Thyroid gland (tissue), 4 donors: ENCODE measurements around the gene ADGRG6.

ENCODE experiments used
- CTCF ChIP-seq, 6 experiments: fragments of 200-600 bp in 3 of 6; fragments of 450-650 bp in 3 of 6; sonication (generic) in 3 of 6; IDR thresholded peaks; one replicate each; pipeline ENCODE4 v1.5.1; 2016 to 2019; ENCODE audit warnings: antibody characterized with exemption in 6 of 6, mild to moderate bottlenecking in 2 of 6, inconsistent platforms in 1 of 6, moderate library complexity in 1 of 6
- POLR2A ChIP-seq, 2 donors: fragments of 450-650 bp; IDR thresholded peaks; one replicate each; pipeline ENCODE4 v1.6.1; 2017; ENCODE audit warnings: antibody characterized with exemption in 2 of 2, mild to moderate bottlenecking in 2 of 2, moderate library complexity in 1 of 2

- no peak for TF ChIP-seq POLR2A (IDR thresholded peaks at IDR 0.05)
- no peak for TF ChIP-seq CTCF (IDR thresholded peaks at IDR 0.05)
Observed at GRCh38 chr6:142400495-142400894, 98.7 kb downstream of the ADGRG6 start.
